Ovary (tissue), 3 donors: ENCODE data around the gene NAALADL2.

ENCODE experiments used
- POLR2A ChIP-seq: fragments of 450-650 bp; IDR thresholded peaks from one replicate; pipeline ENCODE4 v1.6.1; 2017; ENCODE audit warnings: antibody characterized with exemption, mild to moderate bottlenecking, moderate library complexity
- TF ChIP-seq, protein P1 (sequence below), 3 donors: fragments of 450-650 bp in 2 of 3; fragments of 200-600 bp in 1 of 3; IDR thresholded peaks; one replicate each; pipeline versions ENCODE4 v1.5.1 to v1.8.0; 2016 to 2022; ENCODE audit warnings: antibody characterized with exemption in 3 of 3, mild to moderate bottlenecking in 1 of 3
- donor health status: DM: no; HTN: no; CAD: no.

DNA sequence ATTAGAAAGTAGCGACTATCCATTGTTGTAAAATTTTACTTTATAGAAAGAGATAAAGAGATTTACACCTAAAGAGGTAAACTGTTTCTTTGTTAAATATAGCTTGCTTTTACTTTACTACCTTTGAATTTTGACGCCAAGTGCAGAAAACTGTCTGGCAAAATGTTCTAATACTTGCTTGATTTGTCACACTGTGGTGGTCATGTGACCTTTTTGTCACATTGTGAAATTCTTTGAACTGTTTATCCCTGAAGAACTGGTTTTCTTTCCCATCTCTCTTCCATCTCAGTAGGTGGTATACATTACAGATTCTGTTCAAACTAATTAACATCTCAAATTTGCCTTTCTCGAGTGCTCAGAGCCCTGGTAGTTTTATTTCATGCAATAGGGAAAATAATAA lies 327.4 kb downstream of the NAALADL2 start:
- no peak for TF ChIP-seq POLR2A
- TF ChIP-seq, protein P1, sequence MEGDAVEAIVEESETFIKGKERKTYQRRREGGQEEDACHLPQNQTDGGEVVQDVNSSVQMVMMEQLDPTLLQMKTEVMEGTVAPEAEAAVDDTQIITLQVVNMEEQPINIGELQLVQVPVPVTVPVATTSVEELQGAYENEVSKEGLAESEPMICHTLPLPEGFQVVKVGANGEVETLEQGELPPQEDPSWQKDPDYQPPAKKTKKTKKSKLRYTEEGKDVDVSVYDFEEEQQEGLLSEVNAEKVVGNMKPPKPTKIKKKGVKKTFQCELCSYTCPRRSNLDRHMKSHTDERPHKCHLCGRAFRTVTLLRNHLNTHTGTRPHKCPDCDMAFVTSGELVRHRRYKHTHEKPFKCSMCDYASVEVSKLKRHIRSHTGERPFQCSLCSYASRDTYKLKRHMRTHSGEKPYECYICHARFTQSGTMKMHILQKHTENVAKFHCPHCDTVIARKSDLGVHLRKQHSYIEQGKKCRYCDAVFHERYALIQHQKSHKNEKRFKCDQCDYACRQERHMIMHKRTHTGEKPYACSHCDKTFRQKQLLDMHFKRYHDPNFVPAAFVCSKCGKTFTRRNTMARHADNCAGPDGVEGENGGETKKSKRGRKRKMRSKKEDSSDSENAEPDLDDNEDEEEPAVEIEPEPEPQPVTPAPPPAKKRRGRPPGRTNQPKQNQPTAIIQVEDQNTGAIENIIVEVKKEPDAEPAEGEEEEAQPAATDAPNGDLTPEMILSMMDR (IDR thresholded peaks at IDR 0.05), result no peak
